Gastroesophageal sphincter (tissue), 4 donors: Measurements from ENCODE around the gene PLEKHH3. TPM values are rescaled to one million over a fixed set of nuclear protein-coding genes. Genes with fewer than 3 reads are reported as not detected.

ENCODE experiments used
- ATAC-seq: fragments of 150-250 bp; one replicate; pipeline ENCODE4 v1.9.1; 2016; ENCODE audit warnings: mild to moderate bottlenecking, moderate library complexity
- H3K27ac ChIP-seq, 4 donors: fragments of 200-600 bp; sonication (generic) in 3 of 4; 1 replicate in 3 of 4; 2 replicates in 1 of 4; pipeline ENCODE4 v1.5.1; 2016 to 2019
- H3K27me3 ChIP-seq: fragments of 200-600 bp; sonication (generic); one replicate; pipeline ENCODE4 v1.5.1; 2019
- H3K36me3 ChIP-seq, 2 donors: fragments of 200-600 bp; sonication (generic); one replicate each; pipeline ENCODE4 v1.5.1; 2019; ENCODE audit warnings: control low read depth in 1 of 2
- H3K4me1 ChIP-seq, 3 donors: fragments of 200-600 bp; sonication (generic); 1 replicate in 2 of 3; 2 replicates in 1 of 3; pipeline ENCODE4 v1.5.1; 2016 to 2019; ENCODE audit warnings: control low read depth in 2 of 3
- H3K4me3 ChIP-seq, 2 donors: fragments of 200-600 bp; sonication (generic); one replicate each; pipeline ENCODE4 v1.5.1; 2019; ENCODE audit warnings: mild to moderate bottlenecking in 1 of 2, moderate library complexity in 1 of 2
- H3K9me3 ChIP-seq, 3 donors: fragments of 200-600 bp; sonication (generic); one replicate each; pipeline ENCODE4 v1.5.1; 2017 to 2019; ENCODE audit warnings: control low read depth in 2 of 3
- CTCF ChIP-seq, 4 experiments: fragments of 200-600 bp in 2 of 4; fragments of 450-650 bp in 2 of 4; sonication (generic) in 1 of 4; IDR thresholded peaks; one replicate each; pipeline ENCODE4 v1.5.1; 2017 to 2019; ENCODE audit warnings: antibody characterized with exemption in 4 of 4, mild to moderate bottlenecking in 2 of 4, moderate library complexity in 2 of 4
- EP300 ChIP-seq: sonication (generic); formaldehyde crosslinking; IDR thresholded peaks from one replicate; pipeline ENCODE4 v1.6.1; 2017; ENCODE audit warnings: antibody characterized with exemption, mild to moderate bottlenecking
- POLR2A ChIP-seq, 2 donors: fragments of 450-650 bp; IDR thresholded peaks; one replicate each; pipeline ENCODE4 v1.6.1; 2017; ENCODE audit warnings: antibody characterized with exemption in 2 of 2, mild to moderate bottlenecking in 2 of 2, moderate library complexity in 1 of 2
- POLR2AphosphoS5 ChIP-seq: sonication (generic); formaldehyde crosslinking; IDR thresholded peaks from one replicate; pipeline ENCODE4 v1.6.1; 2017; ENCODE audit warnings: antibody characterized with exemption
- WGBS, 2 donors: methylation state at CpG; one replicate each; pipeline ENCODE4 v1.1.5; 2018; ENCODE audit warnings: low coverage in 1 of 2; 5-methylcytosine and 5-hydroxymethylcytosine counted together
- total RNA-seq, 4 donors: library from RNA; depleted of rRNA; stranded (reverse); fragments of >200 nt; gene quantifications; one replicate each; pipeline ENCODE4 v1.1.0, GENCODE V29; 2016

PLEKHH3 gene
- total RNA-seq, 4 donors from 2014 or later: 13.7 to 40.8 (median 23.4) TPM

DNA sequence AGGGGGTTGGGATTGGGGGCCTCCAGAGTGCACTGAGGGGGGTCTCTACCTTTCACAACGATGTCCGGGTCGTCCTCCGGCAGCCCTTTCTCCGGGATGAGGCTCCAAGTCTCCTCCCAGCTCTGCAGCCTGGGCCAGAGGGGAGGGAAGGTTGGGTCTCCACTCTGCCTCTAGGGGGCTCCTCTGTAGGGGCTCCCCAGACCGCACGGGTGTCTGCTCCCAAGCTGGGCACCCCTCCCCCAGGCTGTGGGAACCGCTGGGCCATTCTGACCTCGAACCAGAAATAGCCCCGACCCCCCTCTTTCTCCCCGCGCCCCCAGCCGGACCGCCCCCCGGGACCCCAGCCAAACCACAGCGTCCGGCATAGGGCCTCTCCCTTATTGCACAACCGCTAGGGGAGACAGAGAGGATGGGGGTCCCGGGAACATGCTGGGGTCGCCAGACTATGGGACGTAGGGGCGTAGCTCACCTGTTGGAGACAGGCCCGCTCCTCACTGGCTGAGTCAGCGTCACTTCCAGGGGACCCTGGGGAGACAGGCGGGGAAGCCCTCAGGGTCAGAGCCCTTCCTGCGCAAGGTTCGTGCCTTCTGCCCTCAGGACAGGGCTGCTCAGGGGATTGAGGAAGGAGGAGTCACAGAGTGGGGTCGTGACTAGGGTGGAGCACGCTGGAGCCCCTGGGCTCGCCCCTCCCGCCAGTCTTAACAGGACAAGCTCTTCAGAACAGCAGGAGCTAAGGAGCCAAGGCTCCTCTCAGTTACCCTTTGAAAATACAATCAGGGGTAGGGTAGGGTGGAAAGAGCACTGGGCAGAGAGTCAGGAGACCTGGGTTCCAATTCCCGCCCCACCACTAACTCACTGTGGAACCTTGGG lies 2.7 kb downstream of the PLEKHH3 start:
- WGBS, 2 donors: 40 to 50% methylated on average over 1 of the region's 32 CpGs
- no peak for ATAC-seq
- H3K4me3 ChIP-seq: peak overlapping the region; percentile 77 to 81
- H3K9me3 ChIP-seq: no peaks in the 10 kb centered on the region
- peaks cover 0 to 47% of the 10 kb centered on the region in 2 donors for H3K36me3 ChIP-seq
- peak overlapping the region in 3 of 4 donors; percentile 94 to 99 (median 98) for H3K27ac ChIP-seq
- no peak for TF ChIP-seq EP300
- peak in 3 of 4 experiments; percentile 40 to 66 (median 44) for TF ChIP-seq CTCF (IDR thresholded peaks at IDR 0.05)
- TF ChIP-seq POLR2A (IDR thresholded peaks at IDR 0.05): peak in 1 of 2 donors; percentile 1
- TF ChIP-seq POLR2AphosphoS5: no peak
- H3K27me3 ChIP-seq: no peaks in the 10 kb centered on the region
- peaks cover 2 to 83% (median 28%) of the 10 kb centered on the region in 3 donors for H3K4me1 ChIP-seq

- ATAC-seq: no peak
- TF ChIP-seq CTCF (IDR thresholded peaks at IDR 0.05): no peak
- TF ChIP-seq POLR2A (IDR thresholded peaks at IDR 0.05): no peak
- TF ChIP-seq POLR2AphosphoS5: no peak
- TF ChIP-seq EP300: no peak
- Histone ChIP-seq H3K9me3 (no peaks in the 10 kb centered on the region), H3K27ac (peak overlapping the region in 3 of 4 donors; percentile 94 to 99 (median 98)), H3K27me3 (no peaks in the 10 kb centered on the region), H3K4me1 (peaks cover 0 to 83% (median 25%) of the 10 kb centered on the region in 3 donors), H3K4me3 (peak overlapping the region; percentile 77 to 81), H3K36me3 (peaks cover 0 to 54% of the 10 kb centered on the region in 2 donors)
- WGBS, 2 donors: no CpG with 5 or more reads among the region's 30 CpGs
These were observed 3.4 kb downstream of the PLEKHH3 start for GRCh38 chr17:42673266-42673884.

DNA sequence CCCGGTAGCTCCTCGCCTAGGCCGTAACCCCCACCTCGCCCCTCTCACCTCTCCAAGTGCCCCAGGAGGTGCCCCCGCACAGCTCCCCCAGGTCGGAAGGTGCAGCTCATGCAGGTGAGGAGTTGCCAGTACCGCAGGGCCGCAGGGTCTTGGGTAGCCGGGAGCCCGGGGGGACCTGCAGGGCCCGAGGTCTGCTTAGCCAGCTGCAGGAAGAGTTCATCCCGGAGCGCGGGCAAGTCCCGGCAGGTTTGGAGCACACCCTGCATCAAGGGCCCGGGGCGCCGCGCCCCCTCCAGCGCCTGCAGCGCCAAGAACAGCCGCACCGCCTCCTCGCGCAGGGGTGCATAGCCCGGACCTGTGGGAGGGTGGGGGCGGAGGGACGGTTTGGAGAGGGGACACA lies 4.8 kb downstream of the PLEKHH3 start:
- 82% methylated on average over 5 of the region's 28 CpGs; no CpG with 5 or more reads in 1 of the 2 donors for WGBS, 2 donors
- Histone ChIP-seq H3K9me3 (no peaks in the 10 kb centered on the region), H3K4me1 (peaks cover 5 to 83% (median 35%) of the 10 kb centered on the region in 3 donors), H3K4me3 (no peak overlapping the region), H3K27ac (peak overlapping the region in 3 of 4 donors; percentile 94 to 99 (median 98)), H3K27me3 (no peaks in the 10 kb centered on the region), H3K36me3 (peaks cover 0 to 59% of the 10 kb centered on the region in 2 donors)
- ATAC-seq: no peak
- TF ChIP-seq EP300 (no peak), POLR2AphosphoS5 (no peak), CTCF (IDR thresholded peaks at IDR 0.05) (no peak), POLR2A (IDR thresholded peaks at IDR 0.05) (no peak)

DNA sequence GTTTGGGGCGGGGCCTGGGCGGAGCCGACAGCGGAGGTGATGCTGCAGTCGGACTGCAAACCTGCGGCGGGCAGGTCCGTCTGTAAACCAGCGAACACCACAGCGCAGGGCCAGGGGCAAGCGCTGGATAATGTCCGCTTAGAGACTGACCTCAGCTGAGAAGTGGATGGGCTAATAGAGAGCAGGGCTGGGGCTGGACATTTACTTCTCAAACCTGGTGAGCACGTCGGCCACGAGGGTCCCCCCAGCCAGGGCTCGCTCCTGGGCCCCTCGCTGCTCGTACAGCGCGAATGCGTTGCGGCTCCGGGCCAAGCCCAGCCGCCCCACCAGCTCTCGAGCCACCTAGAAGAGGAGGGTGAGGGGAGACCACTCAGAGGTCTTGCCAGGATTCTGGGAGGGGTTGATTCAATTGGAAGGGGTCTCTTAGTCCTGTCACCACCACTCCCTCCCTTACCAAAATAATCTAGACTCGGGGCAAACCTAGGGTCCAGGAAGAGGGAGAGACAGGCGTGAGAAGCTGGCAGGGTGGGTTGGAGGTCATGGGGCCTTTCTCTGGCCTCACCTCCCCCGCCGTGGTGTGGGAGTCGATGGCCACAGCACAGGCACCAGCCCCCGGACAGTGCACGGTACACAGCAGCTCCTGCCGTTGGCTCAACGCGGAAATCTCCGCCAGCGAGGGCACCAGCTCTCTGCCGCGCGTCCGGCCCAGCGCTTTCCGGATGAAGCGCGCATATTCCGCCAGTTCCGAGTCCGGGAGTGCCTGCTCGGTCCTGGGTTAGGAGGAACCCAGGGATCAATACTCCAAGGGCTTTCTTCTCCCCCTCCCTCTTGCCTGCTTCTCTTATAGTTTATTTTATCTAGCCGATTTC lies 5.8 kb downstream of the PLEKHH3 start:
- WGBS, 2 donors: 49 to 83% methylated on average over 9 to 25 of the region's 50 CpGs
- TF ChIP-seq CTCF (IDR thresholded peaks at IDR 0.05) (no peak), POLR2AphosphoS5 (no peak), POLR2A (IDR thresholded peaks at IDR 0.05) (no peak)
- Histone ChIP-seq H3K4me3 (no peak overlapping the region), H3K4me1 (peaks cover 8 to 91% (median 35%) of the 10 kb centered on the region in 3 donors), H3K9me3 (no peaks in the 10 kb centered on the region), H3K27me3 (no peaks in the 10 kb centered on the region), H3K36me3 (peaks cover 0 to 70% of the 10 kb centered on the region in 2 donors), H3K27ac (peak overlapping the region in 3 of 4 donors; percentile 33 to 99 (median 98))
- no peak for ATAC-seq
